Embryonic facial prominence (tissue), 1 donor: Measurements from ENCODE around the gene RNF150.

ENCODE experiments used
- DNase-seq: peaks from one replicate; pipeline ENCODE4 v3.0.0-alpha.2; 2016; ENCODE audit errors: extremely low spot score

Gene RNF150

GRCh38 chr4:141023051-141023450, 110.2 kb downstream of the RNF150 start:
- no peak for DNase-seq

- DNase-seq: no peak
Measured at GRCh38 chr4:141022111-141022695, 111.1 kb downstream of the RNF150 start.

DNA sequence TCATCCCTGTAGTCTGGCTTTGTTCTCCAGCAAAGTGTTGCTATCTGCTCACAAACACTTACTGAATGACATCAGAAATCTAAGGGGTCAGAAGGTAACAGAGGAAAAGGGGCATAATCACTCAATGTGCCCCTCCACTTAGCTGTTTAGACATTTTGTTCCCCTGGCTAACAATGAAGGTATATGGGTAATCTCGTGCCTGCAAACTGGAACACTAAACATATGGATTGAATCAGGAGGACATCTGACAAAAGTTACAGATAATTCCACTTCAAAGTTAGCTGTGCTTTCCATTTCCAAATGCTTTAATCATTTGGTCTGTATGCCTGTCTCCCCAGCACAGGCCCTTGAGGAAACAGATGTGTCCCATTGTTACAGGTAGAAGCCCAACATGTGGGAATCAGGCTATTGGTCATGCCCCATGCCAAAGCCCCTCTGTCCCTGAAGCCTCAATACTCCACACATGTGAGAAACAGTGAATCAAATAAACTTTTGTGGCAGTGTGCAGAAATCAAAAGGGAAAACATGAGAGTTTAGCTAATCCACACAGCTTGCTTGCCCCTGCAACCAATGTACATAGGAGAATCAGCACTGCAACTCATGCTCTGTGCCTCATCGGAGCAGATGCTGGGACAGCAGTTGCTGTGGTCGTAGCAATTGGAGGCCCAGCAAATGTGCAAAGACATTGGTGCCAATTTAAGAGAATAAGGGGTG, 111.7 kb downstream of the RNF150 start:
- DNase-seq: peak; percentile 42

DNA sequence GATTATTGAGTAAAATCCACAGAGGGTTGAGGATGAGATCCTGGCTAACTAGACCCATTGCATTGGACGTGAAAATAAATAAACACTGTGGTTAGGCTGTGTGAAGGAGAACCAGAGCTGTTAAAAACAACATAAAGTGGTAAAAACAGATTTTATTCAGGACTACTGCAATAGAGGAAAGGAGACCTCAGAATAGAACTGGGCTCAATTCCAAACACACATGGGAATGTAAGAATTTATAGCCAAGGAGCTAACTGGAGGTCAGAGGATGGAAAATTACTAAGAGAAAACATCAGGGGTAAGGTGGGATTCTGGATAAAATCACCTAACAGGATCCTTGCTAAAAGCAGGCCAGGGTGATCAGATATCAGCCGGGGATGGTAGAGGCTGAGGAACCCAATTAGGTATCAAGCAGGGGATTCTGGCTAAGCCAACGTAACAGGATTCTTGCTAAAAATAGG, 112.4 kb downstream of the RNF150 start:
- peak; percentile 46 for DNase-seq

DNA sequence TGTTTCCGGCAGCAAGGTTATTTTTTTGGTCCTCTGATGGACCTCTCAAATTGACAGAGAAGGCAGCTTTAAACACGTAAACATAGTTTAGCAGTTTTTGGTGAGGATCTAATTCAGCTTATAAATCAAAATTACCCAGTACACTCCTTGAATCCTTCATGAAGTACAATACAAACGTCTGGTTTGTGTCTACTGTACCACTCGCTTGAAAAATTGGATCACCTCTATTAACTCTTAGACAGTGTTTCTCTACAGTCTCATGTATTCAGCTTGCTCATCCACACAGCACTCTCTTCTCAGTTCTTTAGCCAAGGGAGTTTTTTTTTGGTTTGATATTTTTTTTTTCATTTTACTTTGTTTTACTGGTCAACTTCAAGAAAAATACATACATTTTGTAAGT, 113.5 kb downstream of the RNF150 start:
- DNase-seq: no peak

GRCh38 chr4:141016117-141016798, 117.0 kb downstream of the RNF150 start:
- no peak for DNase-seq

- no peak for DNase-seq
Measured at GRCh38 chr4:141013899-141014298, 119.4 kb downstream of the RNF150 start.

GRCh38 chr4:141011901-141012315, 121.4 kb downstream of the RNF150 start:
- no peak for DNase-seq

GRCh38 chr4:141009931-141010330, 123.3 kb downstream of the RNF150 start:
- no peak for DNase-seq

GRCh38 chr4:141009129-141009528, 124.1 kb downstream of the RNF150 start:
- no peak for DNase-seq

- no peak for DNase-seq
Measured at GRCh38 chr4:141006242-141006802, 126.9 kb downstream of the RNF150 start.

- DNase-seq: no peak
Measured at GRCh38 chr4:141004823-141005222, 128.4 kb downstream of the RNF150 start.

DNA sequence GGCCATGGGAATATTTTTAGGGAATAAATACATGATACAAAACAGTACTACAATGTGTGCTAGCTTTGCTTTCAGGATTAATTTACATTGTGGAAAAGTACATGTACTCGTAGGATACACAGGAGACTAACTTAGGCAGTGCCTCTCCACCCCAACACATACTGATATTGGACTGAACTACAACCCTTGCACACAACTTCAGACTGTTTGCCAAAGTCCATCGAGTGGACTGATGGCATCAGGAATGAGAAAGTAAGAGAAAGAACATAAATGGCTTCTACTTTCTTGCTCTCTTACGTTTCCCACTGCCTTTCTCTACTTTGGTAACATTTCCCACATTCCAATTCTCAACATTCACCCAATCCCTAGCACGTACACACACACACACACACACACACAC, 130.1 kb downstream of the RNF150 start:
- no peak for DNase-seq

DNA sequence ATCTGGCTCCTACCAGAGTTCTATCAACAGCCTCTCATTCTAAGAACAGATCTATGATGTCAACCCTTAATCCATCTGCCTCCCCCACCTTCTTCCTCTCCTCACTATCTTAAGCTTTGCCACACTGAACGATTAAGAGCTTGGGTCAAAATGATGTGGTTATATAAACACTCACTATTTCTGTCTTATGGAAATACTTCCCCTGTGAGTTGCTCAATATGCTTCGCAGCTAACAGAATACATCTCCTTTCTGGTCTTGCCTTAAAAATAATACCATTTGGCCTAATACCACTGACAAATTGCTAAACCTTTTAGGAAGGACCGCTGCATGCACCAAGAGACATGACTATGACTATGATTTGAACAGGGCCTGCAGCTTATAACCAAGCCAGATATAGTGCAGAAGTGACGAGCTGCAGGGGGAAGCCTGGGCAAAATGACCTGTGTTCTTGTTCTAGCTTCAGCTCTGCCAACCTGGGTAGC, 130.9 kb downstream of the RNF150 start:
- DNase-seq: no peak

GRCh38 chr4:140996766-140997165, 136.5 kb downstream of the RNF150 start:
- DNase-seq: no peak

DNA sequence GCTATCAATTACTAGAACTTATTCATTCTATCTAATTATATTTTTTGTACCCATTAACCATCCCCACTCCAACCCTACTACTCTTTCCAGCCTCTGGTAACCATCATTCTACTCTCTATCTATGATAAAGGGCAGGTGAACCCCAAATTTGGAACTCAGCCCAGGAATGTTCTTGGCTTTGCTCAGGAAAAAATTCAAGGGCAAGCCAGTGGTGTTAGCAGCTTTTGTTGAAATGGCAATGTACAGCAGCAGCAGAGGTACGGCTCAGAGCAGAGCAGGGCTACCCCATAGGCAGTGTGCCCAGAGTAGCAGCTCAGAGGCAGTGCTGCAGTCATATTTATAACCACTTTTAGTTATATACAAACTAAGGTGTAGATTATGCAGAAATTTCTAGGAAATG, 138.2 kb downstream of the RNF150 start:
- no peak for DNase-seq

- no peak for DNase-seq
Measured at GRCh38 chr4:140994015-140994414, 139.3 kb downstream of the RNF150 start.

- DNase-seq: no peak
Measured at GRCh38 chr4:140993370-140993769, 139.9 kb downstream of the RNF150 start.

DNA sequence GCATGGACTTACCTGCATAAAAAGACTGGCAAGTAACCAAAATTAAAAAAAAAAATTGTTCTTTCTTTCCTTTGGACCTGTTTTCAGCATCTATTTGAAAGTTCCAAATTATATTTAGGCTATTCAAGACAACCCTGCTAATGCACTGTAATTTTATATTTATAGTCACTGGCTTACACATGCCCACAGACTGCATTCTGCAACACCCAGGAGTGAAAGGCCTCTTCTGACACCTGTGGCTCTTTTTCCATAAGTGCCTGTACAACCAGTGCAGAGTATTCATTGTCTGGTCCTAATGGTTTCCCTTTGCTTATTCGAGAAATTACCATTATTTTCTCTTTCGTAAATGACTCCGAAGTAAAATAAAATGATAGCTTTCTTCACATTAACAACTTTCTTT, 143.3 kb downstream of the RNF150 start:
- DNase-seq: no peak

GRCh38 chr4:140986045-140986444, 147.2 kb downstream of the RNF150 start:
- no peak for DNase-seq

- no peak for DNase-seq
Measured at GRCh38 chr4:140982613-140983340, 150.5 kb downstream of the RNF150 start.
